Thoracic aorta endothelial cell (primary cell): Measurements from ENCODE around the gene CEP162. TPM values are rescaled to one million over a fixed set of nuclear protein-coding genes. Genes with fewer than 3 reads are reported as not detected.

ENCODE experiments used
- total RNA-seq: library from RNA; depleted of rRNA; stranded (reverse); fragments of >200 nt; gene quantifications from 2 replicates; pipeline ENCODE4 v1.2.3, GENCODE V29; 2012

Gene CEP162
- 12.8 and 15.8 TPM in 2 replicates for total RNA-seq

DNA sequence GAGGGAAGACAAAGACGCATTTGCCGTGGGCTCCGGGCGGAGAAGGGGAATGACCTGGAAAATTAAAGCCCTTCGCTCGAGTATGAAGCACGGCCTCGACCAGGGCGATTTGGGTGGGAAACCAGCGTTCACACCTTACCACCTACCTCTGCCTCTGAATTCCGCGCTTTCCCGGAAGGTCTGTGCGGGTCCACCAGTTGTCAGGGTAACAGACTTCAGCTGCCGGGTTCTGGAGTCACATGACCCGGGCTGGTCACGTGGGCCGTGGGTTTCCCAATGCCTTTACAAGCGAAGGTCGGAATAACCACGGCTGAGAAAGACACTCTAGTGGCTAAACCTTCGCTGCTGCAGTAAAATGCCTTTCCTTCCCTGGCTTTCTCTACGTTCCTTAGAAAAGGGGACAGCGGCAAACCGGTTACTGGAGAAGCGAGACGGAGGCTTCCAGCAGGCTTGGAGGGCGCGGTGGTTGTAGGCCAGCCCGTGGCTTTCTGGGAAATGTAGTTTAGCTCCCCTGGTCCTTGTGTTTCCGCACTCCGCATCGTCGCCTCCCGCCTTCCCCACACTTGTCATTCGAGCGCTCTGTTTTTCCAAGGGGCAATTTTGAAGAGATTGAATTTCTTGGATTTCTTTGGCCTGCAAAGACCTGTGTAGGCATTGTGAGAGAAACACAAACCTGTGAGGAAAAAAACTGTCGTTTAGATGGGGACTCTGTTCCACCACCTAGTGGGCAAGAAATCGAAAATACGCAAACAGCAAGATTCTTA is at the start of gene CEP162:
Gene CEP162 (minus strand): TSS at position 210 of the 764 bp plus-strand sequence. CDS start 1,250 bp downstream, outside the sequence.

Other genes with a start within 250 kb of the CEP162 start
- gene MRAP2, start 193.9 kb downstream of the CEP162 start, total RNA-seq, result 4.3 and 10.8 TPM in 2 replicates